H9 (cell line): ENCODE data around the gene MGMT. TPM values are rescaled to one million over a fixed set of nuclear protein-coding genes. Genes with fewer than 3 reads are reported as not detected.

ENCODE experiments used
- DNase-seq: peaks from one replicate; pipeline ENCODE4 v3.0.0-alpha.2; 2017
- H2AFZ ChIP-seq: one replicate; pipeline ENCODE4 v1.6.1; 2013; ENCODE audit warnings: mild to moderate bottlenecking, low read length, control low read depth, moderate library complexity
- H2AK5ac ChIP-seq: 2 replicates; pipeline ENCODE4 v1.6.1; 2013; ENCODE audit warnings: low read length, control low read depth, mixed read lengths; ENCODE audit not compliant: insufficient read length
- H2BK120ac ChIP-seq: one replicate; pipeline ENCODE4 v1.6.1; 2013; ENCODE audit warnings: low read depth, mild to moderate bottlenecking, low read length, control low read depth, inconsistent platforms; ENCODE audit not compliant: poor library complexity, severe bottlenecking
- H2BK12ac ChIP-seq: 2 replicates; pipeline ENCODE4 v1.6.1; 2013; ENCODE audit warnings: low read length, control low read depth, mixed read lengths, low read depth; ENCODE audit not compliant: insufficient read length
- H2BK15ac ChIP-seq: 2 replicates; pipeline ENCODE4 v1.6.1; 2013; ENCODE audit warnings: low read depth, low read length, control low read depth
- H2BK20ac ChIP-seq: one replicate; pipeline ENCODE4 v1.6.1; 2013; ENCODE audit warnings: low read depth, mild to moderate bottlenecking, low read length, control low read depth, inconsistent platforms; ENCODE audit not compliant: poor library complexity, severe bottlenecking
- H2BK5ac ChIP-seq: 2 replicates; pipeline ENCODE4 v1.6.1; 2013; ENCODE audit warnings: low read length, control low read depth, mixed read lengths; ENCODE audit not compliant: insufficient read length
- H3K14ac ChIP-seq: 2 replicates; pipeline ENCODE4 v1.6.1; 2013; ENCODE audit warnings: low read length, control low read depth; ENCODE audit not compliant: insufficient read depth
- H3K18ac ChIP-seq: 2 replicates; pipeline ENCODE4 v1.6.1; 2013; ENCODE audit warnings: low read depth, mild to moderate bottlenecking, mixed read lengths, low read length, control low read depth; ENCODE audit not compliant: insufficient read length
- H3K23ac ChIP-seq: 2 replicates; pipeline ENCODE4 v1.6.1; 2013; ENCODE audit warnings: low read length, control low read depth, mixed read lengths, low read depth; ENCODE audit not compliant: insufficient read length
- H3K23me2 ChIP-seq: 2 replicates; pipeline ENCODE4 v1.6.1; 2013; ENCODE audit warnings: low read depth, mild to moderate bottlenecking, mixed read lengths, low read length, control low read depth; ENCODE audit not compliant: insufficient read length, poor library complexity, severe bottlenecking
- H3K27ac ChIP-seq: 2 replicates; pipeline ENCODE4 v1.5.1; 2013; ENCODE audit warnings: low read length, control low read depth, mixed read lengths, low read depth; ENCODE audit not compliant: insufficient read length
- H3K27me3 ChIP-seq: 2 replicates; pipeline ENCODE4 v1.6.1; 2013; ENCODE audit warnings: low read length, control low read depth, inconsistent platforms; ENCODE audit not compliant: insufficient read depth
- H3K4ac ChIP-seq: 2 replicates; pipeline ENCODE4 v1.6.1; 2013; ENCODE audit warnings: low read depth, mild to moderate bottlenecking, control low read depth, inconsistent platforms, low read length, moderate library complexity
- H3K4me1 ChIP-seq: 2 replicates; pipeline ENCODE4 v1.6.1; 2013; ENCODE audit warnings: low read length, control low read depth, inconsistent platforms; ENCODE audit not compliant: insufficient read depth
- H3K4me2 ChIP-seq: 2 replicates; pipeline ENCODE4 v1.6.1; 2013; ENCODE audit warnings: low read length, control low read depth, mixed read lengths; ENCODE audit not compliant: insufficient read length, insufficient read depth
- H3K56ac ChIP-seq: 2 replicates; pipeline ENCODE4 v1.6.1; 2013; ENCODE audit warnings: low read depth, mild to moderate bottlenecking, mixed read lengths, low read length, control low read depth; ENCODE audit not compliant: insufficient read length
- H3K79me1 ChIP-seq: 2 replicates; pipeline ENCODE4 v1.6.1; 2013; ENCODE audit warnings: low read depth, mild to moderate bottlenecking, moderate library complexity, low read length, control low read depth, inconsistent platforms; ENCODE audit not compliant: insufficient read depth, poor library complexity, severe bottlenecking
- H3K79me2 ChIP-seq: 2 replicates; pipeline ENCODE4 v1.6.1; 2013; ENCODE audit warnings: low read length, control low read depth, inconsistent platforms; ENCODE audit not compliant: insufficient read depth
- H3K9ac ChIP-seq: 2 replicates; pipeline ENCODE4 v1.6.1; 2013; ENCODE audit warnings: low read length, control low read depth, mixed read lengths; ENCODE audit not compliant: insufficient read length; ENCODE audit errors: extremely low read depth
- H3K9me3 ChIP-seq: one replicate; pipeline ENCODE4 v1.6.1; 2013; ENCODE audit warnings: low read depth, low read length, inconsistent platforms; ENCODE audit not compliant: control insufficient read depth
- H3T11ph ChIP-seq: one replicate; pipeline ENCODE4 v1.6.1; 2013; ENCODE audit warnings: mild to moderate bottlenecking, low read length, control low read depth, inconsistent platforms
- H4K20me1 ChIP-seq: one replicate; pipeline ENCODE4 v1.6.1; 2013; ENCODE audit not compliant: control insufficient read depth, insufficient read length, insufficient read depth
- H4K5ac ChIP-seq: 2 replicates; pipeline ENCODE4 v1.6.1; 2013; ENCODE audit warnings: low read depth, mild to moderate bottlenecking, mixed read lengths, low read length, control low read depth; ENCODE audit not compliant: insufficient read length
- H4K8ac ChIP-seq: replicated peaks from 2 replicates; pipeline ENCODE4 v1.6.1; 2013; ENCODE audit warnings: low read length, control low read depth, mixed read lengths, low read depth; ENCODE audit not compliant: insufficient read length
- H4K91ac ChIP-seq: 2 replicates; pipeline ENCODE4 v1.6.1; 2013; ENCODE audit warnings: low read depth, mild to moderate bottlenecking, moderate library complexity, mixed read lengths, low read length, control low read depth; ENCODE audit not compliant: insufficient read length
- H3K27ac Mint-ChIP-seq, 3 experiments: 2 replicates in 2 of 3; 3 replicates in 1 of 3; pipeline ENCODE4 v1.8.0; 2020 to 2021; ENCODE audit warnings: mixed read lengths in 3 of 3, mild to moderate bottlenecking in 1 of 3, moderate library complexity in 1 of 3
- H3K27me3 Mint-ChIP-seq: 2 replicates; pipeline ENCODE4 v1.8.0; 2021; ENCODE audit warnings: low read depth, mild to moderate bottlenecking, moderate library complexity, mixed read lengths
- H3K36me3 Mint-ChIP-seq, 3 experiments: 2 replicates in 2 of 3; 3 replicates in 1 of 3; pipeline ENCODE4 v1.8.0; 2020 to 2021; ENCODE audit warnings: low read depth in 3 of 3, mixed read lengths in 3 of 3; ENCODE audit not compliant: insufficient read depth in 1 of 3
- H3K4me1 Mint-ChIP-seq, 2 experiments: 2 replicates each; pipeline ENCODE4 v1.8.0; 2020; ENCODE audit warnings: mixed read lengths in 2 of 2
- H3K4me3 Mint-ChIP-seq, 2 experiments: 2 replicates in 1 of 2; 3 replicates in 1 of 2; pipeline ENCODE4 v1.8.0; 2020 to 2021; ENCODE audit warnings: mild to moderate bottlenecking in 2 of 2, mixed read lengths in 2 of 2, moderate library complexity in 1 of 2
- H3K9me3 Mint-ChIP-seq, 2 experiments: 2 replicates in 1 of 2; 3 replicates in 1 of 2; pipeline ENCODE4 v1.8.0; 2020; ENCODE audit warnings: mild to moderate bottlenecking in 2 of 2, mixed read lengths in 2 of 2, moderate library complexity in 1 of 2
- CTCF ChIP-seq: fragments of 200-600 bp; sonication (generic); conservative IDR thresholded peaks from 3 replicates; pipeline ENCODE4 v1.8.0; 2021; ENCODE audit warnings: antibody characterized with exemption, mild to moderate bottlenecking
- WGBS: extraction: QIAGEN DNeasy Blood & Tissue Kit; methylation state at CpG from one replicate; pipeline ENCODE4 v1.1.7; 2013; ENCODE audit warnings: missing lambda C conversion rate, low lambda C conversion rate, mixed read lengths; ENCODE audit not compliant: insufficient read length; ENCODE audit errors: extremely low coverage; 5-methylcytosine and 5-hydroxymethylcytosine counted together
- total RNA-seq: library from RNA; stranded (reverse); gene quantifications from 2 replicates; pipeline ENCODE4 v1.2.1, GENCODE V29; 2021

MGMT gene
- total RNA-seq, 1 experiment from 2014 or later, result 18.4 TPM

- H3K4me2 ChIP-seq, result no peak overlapping the region
- H3K27ac ChIP-seq, result no peak overlapping the region
- no peak overlapping the region for H3K56ac ChIP-seq
- H3K27me3 ChIP-seq, result no peaks in the 10 kb centered on the region
- H2BK120ac ChIP-seq, result no peak overlapping the region
- peak overlapping the region; percentile 86 for H4K91ac ChIP-seq
- H3K14ac ChIP-seq, result peak overlapping the region; percentile 20
- peak overlapping the region; percentile 85 for H2BK12ac ChIP-seq
- Mint-ChIP-seq H3K4me3 (no peak overlapping the region), H3K27me3 (no peaks in the 10 kb centered on the region; the same call in 1 of the 2 replicates), H3K9me3 (no peaks in the 10 kb centered on the region; a peak in 1 of 5 replicates), H3K36me3 (peaks cover 0 to 6% (median 5%) of the 10 kb centered on the region in 3 experiments; a peak in 5 of 7 replicates), H3K4me1 (peaks cover 26 to 27% of the 10 kb centered on the region in 2 experiments), H3K27ac (peak overlapping the region; percentile 55 to 92 (median 88); a peak in 5 of 7 replicates)
- H2BK15ac ChIP-seq, result no peak overlapping the region
- TF ChIP-seq CTCF, result no peak
- peak overlapping the region; percentile 24; the same call in 1 of the 2 replicates for H3K4ac ChIP-seq
- H3K9ac ChIP-seq, result no peak overlapping the region
- no peak overlapping the region for H4K8ac ChIP-seq
- no peak overlapping the region for H2AFZ ChIP-seq
- no peaks in the 10 kb centered on the region for H3K79me2 ChIP-seq
- WGBS, result no CpG with 5 or more reads among the region's 10 CpGs
- no peak for DNase-seq
- H3K23me2 ChIP-seq, result no peaks in the 10 kb centered on the region
- no peaks in the 10 kb centered on the region for H3K9me3 ChIP-seq
- no peaks in the 10 kb centered on the region for H3K79me1 ChIP-seq
- H4K20me1 ChIP-seq, result no peaks in the 10 kb centered on the region
- peak overlapping the region; percentile 89 for H3K18ac ChIP-seq
- peaks cover 5% of the 10 kb centered on the region; the same call in 1 of the 2 replicates for H3K4me1 ChIP-seq
- H2BK5ac ChIP-seq, result no peak overlapping the region
- H3K23ac ChIP-seq, result no peak overlapping the region
- H4K5ac ChIP-seq, result no peak overlapping the region
- H2BK20ac ChIP-seq, result no peak overlapping the region
- no peak overlapping the region for H3T11ph ChIP-seq
- peak overlapping the region; percentile 3 for H2AK5ac ChIP-seq
These were observed 65.1 kb downstream of the MGMT start for GRCh38 chr10:129531969-129532660.
